ENCODE measurements around the gene KIF26B. TPM values are rescaled to one million over a fixed set of nuclear protein-coding genes. Genes with fewer than 3 reads are reported as not detected.
"Not testable (repeated sequence)": the region's sequence is repeated elsewhere in the genome, so short reads cannot be mapped to it uniquely, and the experiment has no call there.

Gene KIF26B
- total RNA-seq, 2 donors from 2014 or later = 0.30 to 0.35 TPM

DNA sequence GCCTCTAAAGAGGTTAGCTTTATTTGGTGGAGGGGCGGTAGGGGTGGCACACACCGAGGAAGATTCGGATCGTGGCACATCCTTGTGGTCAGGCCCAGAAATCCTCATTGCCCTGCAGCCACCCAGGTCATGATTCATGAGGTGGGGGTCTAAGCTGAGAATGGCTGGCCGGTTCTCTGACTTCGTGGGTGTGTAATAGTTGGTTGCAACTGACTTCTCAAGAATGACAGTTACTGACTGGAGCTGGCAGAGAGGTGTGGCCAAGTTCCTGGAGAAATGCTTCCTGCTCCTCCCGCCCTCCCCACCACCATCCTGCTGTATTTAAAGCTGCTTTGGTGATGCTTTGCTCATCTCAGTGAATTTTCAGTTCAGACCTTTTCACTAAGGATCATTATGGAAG is 198.6 kb downstream of the KIF26B start:
- intact Hi-C loops (cut with DNase I) = no loop called here
- Histone ChIP-seq H3K4me1 (no peaks in the 10 kb centered on the region), H3K9ac (ENCODE audit: low read depth in 2 of 2, low read length in 2 of 2) (no peak overlapping the region), H3K9me3 (no peaks in the 10 kb centered on the region), H3K36me3 (no peaks in the 10 kb centered on the region), H3K27me3 (no peaks in the 10 kb centered on the region), H3K4me3 (no peak overlapping the region), H3K27ac (no peak overlapping the region)
- TF ChIP-seq, protein P1, sequence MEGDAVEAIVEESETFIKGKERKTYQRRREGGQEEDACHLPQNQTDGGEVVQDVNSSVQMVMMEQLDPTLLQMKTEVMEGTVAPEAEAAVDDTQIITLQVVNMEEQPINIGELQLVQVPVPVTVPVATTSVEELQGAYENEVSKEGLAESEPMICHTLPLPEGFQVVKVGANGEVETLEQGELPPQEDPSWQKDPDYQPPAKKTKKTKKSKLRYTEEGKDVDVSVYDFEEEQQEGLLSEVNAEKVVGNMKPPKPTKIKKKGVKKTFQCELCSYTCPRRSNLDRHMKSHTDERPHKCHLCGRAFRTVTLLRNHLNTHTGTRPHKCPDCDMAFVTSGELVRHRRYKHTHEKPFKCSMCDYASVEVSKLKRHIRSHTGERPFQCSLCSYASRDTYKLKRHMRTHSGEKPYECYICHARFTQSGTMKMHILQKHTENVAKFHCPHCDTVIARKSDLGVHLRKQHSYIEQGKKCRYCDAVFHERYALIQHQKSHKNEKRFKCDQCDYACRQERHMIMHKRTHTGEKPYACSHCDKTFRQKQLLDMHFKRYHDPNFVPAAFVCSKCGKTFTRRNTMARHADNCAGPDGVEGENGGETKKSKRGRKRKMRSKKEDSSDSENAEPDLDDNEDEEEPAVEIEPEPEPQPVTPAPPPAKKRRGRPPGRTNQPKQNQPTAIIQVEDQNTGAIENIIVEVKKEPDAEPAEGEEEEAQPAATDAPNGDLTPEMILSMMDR (IDR thresholded peaks at IDR 0.05) = no peak
- DNase-seq = no peak

DNA sequence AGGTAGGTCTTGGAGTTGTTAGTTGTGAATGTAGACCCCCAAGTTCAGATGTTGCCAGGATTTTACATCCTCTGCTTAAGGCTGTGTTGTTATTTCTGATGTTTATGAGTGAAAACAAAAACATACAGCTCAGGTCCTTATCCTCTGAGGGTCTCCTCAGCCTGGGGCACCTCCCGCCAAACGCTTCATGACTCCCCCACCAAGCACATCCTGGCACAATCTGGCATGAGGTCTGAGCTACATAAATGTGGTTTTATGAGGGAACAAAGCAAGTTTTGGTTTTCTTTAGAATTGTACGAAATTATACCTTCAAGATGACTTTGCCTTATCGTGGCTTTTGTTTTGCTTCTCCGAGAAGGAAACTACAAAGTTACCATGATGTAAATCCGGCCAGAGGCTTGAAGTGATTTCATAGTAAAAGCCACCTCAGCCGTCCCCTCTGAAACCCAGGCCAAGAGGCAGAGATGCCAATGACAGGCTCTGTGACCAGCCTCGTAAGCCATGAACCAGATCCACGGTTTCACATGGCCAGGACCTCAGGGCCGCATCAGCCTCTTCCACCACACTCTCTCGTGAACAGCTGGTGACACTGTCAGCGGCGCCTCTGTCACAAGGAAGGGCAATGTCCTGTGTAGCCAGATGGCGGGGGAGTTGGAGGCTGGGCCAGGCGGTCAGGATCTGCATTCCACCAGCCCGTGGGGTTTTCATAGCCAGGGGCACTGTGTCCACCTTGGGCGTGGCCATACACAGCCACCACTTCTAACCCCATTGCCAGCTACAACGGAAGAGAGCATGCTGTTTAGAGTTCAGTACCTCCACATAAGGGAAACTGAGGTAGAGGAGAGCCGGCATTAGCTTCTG is 199.4 kb downstream of the KIF26B start:
- no peaks in the 10 kb centered on the region for H3K4me1 ChIP-seq
- no peaks in the 10 kb centered on the region for H3K9me3 ChIP-seq
- H3K27ac ChIP-seq = no peak overlapping the region
- no peak overlapping the region for H3K9ac ChIP-seq (ENCODE audit: low read depth in 2 of 2, low read length in 2 of 2)
- TF ChIP-seq, protein P1 (IDR thresholded peaks at IDR 0.05) = no peak
- H3K4me3 ChIP-seq = no peak overlapping the region
- H3K27me3 ChIP-seq = no peaks in the 10 kb centered on the region
- no peak for DNase-seq
- intact Hi-C loops (cut with DNase I) = no loop called here
- no peaks in the 10 kb centered on the region for H3K36me3 ChIP-seq

DNA sequence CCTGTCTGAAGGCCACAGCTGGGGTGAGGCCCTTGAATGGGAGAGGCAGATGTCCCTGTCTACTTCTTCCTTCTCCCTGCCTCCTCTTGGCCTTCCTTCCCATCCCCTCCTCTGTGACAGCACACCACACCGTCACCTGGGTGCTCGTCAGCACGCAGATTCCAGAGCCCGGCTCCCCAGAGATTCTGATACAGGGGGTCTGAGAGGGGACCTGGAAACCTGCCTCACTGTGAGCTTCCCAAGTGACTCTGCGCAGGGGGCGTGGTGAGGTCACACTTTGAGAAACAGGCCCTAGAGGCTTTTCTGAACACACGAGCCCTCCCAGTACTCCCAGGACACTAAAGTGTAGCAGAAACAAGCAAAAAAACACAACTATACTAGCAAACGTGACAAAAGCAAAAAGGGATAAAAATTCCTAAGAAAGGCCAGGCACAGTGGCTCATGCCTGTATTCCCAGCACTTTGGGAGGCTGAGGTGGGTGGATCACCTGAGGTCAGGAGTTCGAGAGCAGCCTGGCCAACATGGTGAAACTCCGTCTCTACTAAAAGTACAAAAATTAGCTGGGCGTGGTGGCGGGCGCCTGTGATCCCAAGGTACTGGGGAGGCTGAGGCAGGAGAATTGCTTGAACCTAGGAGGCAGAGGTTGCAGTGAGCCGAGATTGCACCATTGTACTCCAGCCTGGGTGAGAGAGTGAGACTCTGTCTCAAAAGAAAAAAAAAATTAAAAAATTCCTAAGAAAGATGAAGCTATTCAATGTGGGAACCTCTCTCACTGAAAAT is 201.3 kb downstream of the KIF26B start:
- H3K27me3 ChIP-seq; H3K27ac ChIP-seq; H3K4me1 ChIP-seq; H3K4me3 ChIP-seq; H3K9ac ChIP-seq (ENCODE audit: low read depth in 2 of 2, low read length in 2 of 2); H3K36me3 ChIP-seq; intact Hi-C loops (cut with DNase I); H3K9me3 ChIP-seq; DNase-seq: not testable (repeated sequence)

DNA sequence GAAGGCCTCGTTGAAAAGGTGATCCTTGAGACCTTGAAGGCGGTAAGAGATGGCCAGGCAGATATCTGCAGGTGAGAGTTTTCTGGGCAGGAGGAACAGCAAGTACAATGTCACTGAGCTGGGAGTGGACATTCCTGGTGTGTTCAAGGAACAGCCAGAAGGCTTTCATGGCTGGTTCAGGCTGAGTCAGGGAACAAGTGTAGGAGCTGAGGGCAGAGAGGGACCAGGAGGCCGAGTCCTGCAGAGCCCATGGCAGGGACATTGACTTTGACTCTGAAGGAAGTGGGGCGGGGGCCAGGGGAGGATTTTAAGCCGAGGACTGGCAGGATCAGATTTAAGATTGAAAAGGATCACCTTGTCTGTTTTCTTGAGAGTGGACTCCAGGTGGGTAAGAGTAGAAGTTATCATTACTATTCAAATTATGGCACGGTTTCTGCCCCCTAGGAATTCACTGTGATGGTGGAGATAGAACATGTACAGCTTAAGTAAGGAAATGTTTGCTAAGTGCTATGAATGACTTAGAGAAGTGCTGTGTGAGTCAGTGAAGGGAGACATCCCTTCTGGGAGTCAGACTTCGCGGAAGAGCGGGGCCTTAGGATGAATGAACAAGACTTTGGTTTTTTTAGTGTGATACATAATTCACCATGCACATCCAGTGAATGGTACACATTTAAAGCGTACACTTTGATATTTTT is 202.3 kb downstream of the KIF26B start:
- TF ChIP-seq, protein P1 (IDR thresholded peaks at IDR 0.05) = no peak
- H3K4me3 ChIP-seq = no peak overlapping the region
- DNase-seq = no peak
- no peaks in the 10 kb centered on the region for H3K27me3 ChIP-seq
- no peaks in the 10 kb centered on the region for H3K9me3 ChIP-seq
- H3K27ac ChIP-seq = no peak overlapping the region
- intact Hi-C loops (cut with DNase I) = no loop called here
- no peak overlapping the region for H3K9ac ChIP-seq (ENCODE audit: low read depth in 2 of 2, low read length in 2 of 2)
- no peaks in the 10 kb centered on the region for H3K36me3 ChIP-seq
- no peaks in the 10 kb centered on the region for H3K4me1 ChIP-seq

DNA sequence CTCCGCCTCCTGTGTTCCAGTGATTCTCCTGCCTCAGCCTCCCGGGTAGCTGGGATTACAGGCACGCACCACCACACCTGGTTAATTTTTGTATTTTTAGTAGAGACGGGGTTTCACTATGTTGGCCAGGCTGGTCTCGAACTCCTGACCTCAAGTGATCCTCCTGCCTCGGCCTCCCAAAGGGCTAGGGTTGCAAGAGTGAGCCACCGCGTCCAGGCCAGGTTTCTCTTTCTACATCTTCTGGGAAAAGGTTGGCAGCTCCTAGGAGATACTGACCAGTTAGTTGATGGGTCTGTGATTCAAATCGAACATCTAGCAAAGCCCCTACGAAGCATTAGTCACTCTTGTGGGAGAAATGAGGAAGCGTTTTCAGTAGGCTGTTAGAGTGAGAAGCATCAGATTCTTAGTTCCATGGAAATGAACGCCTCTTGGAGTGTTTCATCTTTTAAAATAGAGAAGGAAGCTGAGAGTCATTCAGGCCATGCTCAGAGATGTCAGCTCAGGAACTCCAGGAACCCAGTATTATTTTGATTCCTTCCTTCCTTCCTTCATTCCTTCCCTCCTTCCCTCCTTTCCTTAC is 204.4 kb downstream of the KIF26B start:
- H3K4me3 ChIP-seq; intact Hi-C loops (cut with DNase I); H3K27ac ChIP-seq; H3K9me3 ChIP-seq; H3K9ac ChIP-seq (ENCODE audit: low read depth in 2 of 2, low read length in 2 of 2); H3K4me1 ChIP-seq; H3K36me3 ChIP-seq; H3K27me3 ChIP-seq; DNase-seq: not testable (repeated sequence)

DNA sequence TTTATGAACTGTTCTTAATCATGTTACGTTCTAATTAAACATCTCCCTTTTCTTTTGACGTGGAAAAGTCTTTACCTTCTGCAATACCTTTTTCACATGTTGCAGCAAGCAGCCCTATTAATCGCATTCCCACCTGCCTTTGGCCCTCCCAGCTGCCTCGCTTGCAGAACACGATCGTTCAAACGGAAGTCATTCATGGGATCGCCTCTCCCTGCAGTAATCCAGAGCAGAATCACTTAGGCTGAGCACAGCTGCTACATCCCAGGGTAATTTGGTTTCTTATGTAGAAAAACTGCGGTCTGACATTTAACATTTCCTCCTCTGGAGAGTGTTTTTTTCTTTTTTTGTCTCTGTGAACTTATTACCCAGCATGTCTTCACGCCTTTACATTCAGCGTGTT is 206.3 kb downstream of the KIF26B start:
- Histone ChIP-seq H3K4me3 (no peak overlapping the region), H3K27ac (no peak overlapping the region), H3K9ac (ENCODE audit: low read depth in 2 of 2, low read length in 2 of 2) (no peak overlapping the region), H3K36me3 (no peaks in the 10 kb centered on the region), H3K4me1 (no peaks in the 10 kb centered on the region), H3K27me3 (no peaks in the 10 kb centered on the region), H3K9me3 (no peaks in the 10 kb centered on the region)
- TF ChIP-seq, protein P1 (IDR thresholded peaks at IDR 0.05) = no peak
- intact Hi-C loops (cut with DNase I) = no loop called here
- DNase-seq = no peak
